Vagina (tissue), 2 donors: Measurements from ENCODE around the gene TIMP3. TPM values are rescaled to one million over a fixed set of nuclear protein-coding genes. Genes with fewer than 3 reads are reported as not detected.
A peak's percentile ranks its signal among the peaks of the same experiment; 100 is the strongest.

Experiments
- DNase-seq, 2 donors: peaks; one replicate each; pipeline ENCODE4 v3.0.0-alpha.2; 2017; ENCODE audit errors: extremely low spot score in 2 of 2
- H3K27ac ChIP-seq: fragments of 200-600 bp; sonication (generic); one replicate; pipeline ENCODE4 v1.5.1; 2019
- H3K27me3 ChIP-seq: fragments of 200-600 bp; sonication (generic); one replicate; pipeline ENCODE4 v1.5.1; 2019
- H3K36me3 ChIP-seq, 2 donors: fragments of 200-600 bp; sonication (generic); one replicate each; pipeline ENCODE4 v1.5.1; 2017 to 2019
- H3K4me1 ChIP-seq: fragments of 200-600 bp; sonication (generic); one replicate; pipeline ENCODE4 v1.5.1; 2019
- H3K4me3 ChIP-seq, 2 donors: fragments of 200-600 bp; sonication (generic); 1 replicate in 1 of 2; 2 replicates in 1 of 2; pipeline ENCODE4 v1.5.1; 2016 to 2019
- H3K9me3 ChIP-seq: fragments of 200-600 bp; sonication (generic); one replicate; pipeline ENCODE4 v1.5.1; 2019
- POLR2A ChIP-seq, 2 donors: fragments of 450-650 bp; IDR thresholded peaks; one replicate each; pipeline ENCODE4 v1.6.1; 2017; ENCODE audit warnings: antibody characterized with exemption in 2 of 2, mild to moderate bottlenecking in 2 of 2, moderate library complexity in 2 of 2
- POLR2AphosphoS5 ChIP-seq, 2 donors: sonication (generic); formaldehyde crosslinking; IDR thresholded peaks; one replicate each; pipeline ENCODE4 v1.9.0; 2017; ENCODE audit warnings: antibody characterized with exemption in 2 of 2, mild to moderate bottlenecking in 2 of 2, low read depth in 1 of 2; ENCODE audit not compliant: insufficient read depth in 1 of 2
- intact Hi-C: fragments of 100-400 bp; cut with DNase I; formaldehyde crosslinking; loops from one replicate; pipeline ENCODE4 v1.15.1; 2023
- total RNA-seq: library from RNA; depleted of rRNA; stranded (reverse); fragments of >200 nt; gene quantifications from one replicate; pipeline ENCODE4 v1.2.3, GENCODE V29; 2016
- TF ChIP-seq, protein P1 (sequence below), 3 experiments: fragments of 450-650 bp in 2 of 3; fragments of 200-600 bp in 1 of 3; sonication (generic) in 1 of 3; IDR thresholded peaks; one replicate each; pipeline ENCODE4 v1.5.1; 2017 to 2019; ENCODE audit warnings: antibody characterized with exemption in 3 of 3, mild to moderate bottlenecking in 2 of 3, moderate library complexity in 2 of 3

The TIMP3 gene
- total RNA-seq, result 262 TPM

DNA sequence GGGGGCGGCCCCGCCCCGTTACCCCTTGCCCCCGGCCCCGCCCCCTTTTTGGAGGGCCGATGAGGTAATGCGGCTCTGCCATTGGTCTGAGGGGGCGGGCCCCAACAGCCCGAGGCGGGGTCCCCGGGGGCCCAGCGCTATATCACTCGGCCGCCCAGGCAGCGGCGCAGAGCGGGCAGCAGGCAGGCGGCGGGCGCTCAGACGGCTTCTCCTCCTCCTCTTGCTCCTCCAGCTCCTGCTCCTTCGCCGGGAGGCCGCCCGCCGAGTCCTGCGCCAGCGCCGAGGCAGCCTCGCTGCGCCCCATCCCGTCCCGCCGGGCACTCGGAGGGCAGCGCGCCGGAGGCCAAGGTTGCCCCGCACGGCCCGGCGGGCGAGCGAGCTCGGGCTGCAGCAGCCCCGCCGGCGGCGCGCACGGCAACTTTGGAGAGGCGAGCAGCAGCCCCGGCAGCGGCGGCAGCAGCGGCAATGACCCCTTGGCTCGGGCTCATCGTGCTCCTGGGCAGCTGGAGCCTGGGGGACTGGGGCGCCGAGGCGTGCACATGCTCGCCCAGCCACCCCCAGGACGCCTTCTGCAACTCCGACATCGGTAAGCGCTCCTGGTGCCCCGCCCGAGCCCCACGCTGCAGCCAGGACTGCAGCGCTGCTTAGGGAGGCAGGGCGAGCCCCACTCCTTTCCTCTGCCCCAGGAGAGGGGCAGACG lies at the start of gene TIMP3:
TIMP3 (plus strand) TSS at position 169 of the 700 bp plus-strand sequence; CDS start at position 466, 297 bp downstream.
- Histone ChIP-seq H3K4me3 (peak within 1 kb of the TSS; percentile 81 to 83), H3K4me1 (peaks cover 55% of the 10 kb centered on the region), H3K27ac (peak within 1 kb of the TSS; percentile 95), H3K36me3 (no peaks in the 10 kb centered on the region), H3K9me3 (no peaks in the 10 kb centered on the region), H3K27me3 (no peaks in the 10 kb centered on the region)
- intact Hi-C loops, result loop anchor here (5.0 to 10.0 kb wide), 5 partner anchors 36 to 193 kb away; no protein-coding TSS in a partner anchor
- no peak for DNase-seq
- TF ChIP-seq POLR2AphosphoS5 (IDR thresholded peaks at IDR 0.05; ENCODE audit: insufficient read depth in 1 of 2, low read depth in 1 of 2) (peak; percentile 20 to 95), POLR2A (IDR thresholded peaks at IDR 0.05) (peak; percentile 47 to 98)
- TF ChIP-seq, protein P1, sequence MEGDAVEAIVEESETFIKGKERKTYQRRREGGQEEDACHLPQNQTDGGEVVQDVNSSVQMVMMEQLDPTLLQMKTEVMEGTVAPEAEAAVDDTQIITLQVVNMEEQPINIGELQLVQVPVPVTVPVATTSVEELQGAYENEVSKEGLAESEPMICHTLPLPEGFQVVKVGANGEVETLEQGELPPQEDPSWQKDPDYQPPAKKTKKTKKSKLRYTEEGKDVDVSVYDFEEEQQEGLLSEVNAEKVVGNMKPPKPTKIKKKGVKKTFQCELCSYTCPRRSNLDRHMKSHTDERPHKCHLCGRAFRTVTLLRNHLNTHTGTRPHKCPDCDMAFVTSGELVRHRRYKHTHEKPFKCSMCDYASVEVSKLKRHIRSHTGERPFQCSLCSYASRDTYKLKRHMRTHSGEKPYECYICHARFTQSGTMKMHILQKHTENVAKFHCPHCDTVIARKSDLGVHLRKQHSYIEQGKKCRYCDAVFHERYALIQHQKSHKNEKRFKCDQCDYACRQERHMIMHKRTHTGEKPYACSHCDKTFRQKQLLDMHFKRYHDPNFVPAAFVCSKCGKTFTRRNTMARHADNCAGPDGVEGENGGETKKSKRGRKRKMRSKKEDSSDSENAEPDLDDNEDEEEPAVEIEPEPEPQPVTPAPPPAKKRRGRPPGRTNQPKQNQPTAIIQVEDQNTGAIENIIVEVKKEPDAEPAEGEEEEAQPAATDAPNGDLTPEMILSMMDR (IDR thresholded peaks at IDR 0.05), result no peak

DNA sequence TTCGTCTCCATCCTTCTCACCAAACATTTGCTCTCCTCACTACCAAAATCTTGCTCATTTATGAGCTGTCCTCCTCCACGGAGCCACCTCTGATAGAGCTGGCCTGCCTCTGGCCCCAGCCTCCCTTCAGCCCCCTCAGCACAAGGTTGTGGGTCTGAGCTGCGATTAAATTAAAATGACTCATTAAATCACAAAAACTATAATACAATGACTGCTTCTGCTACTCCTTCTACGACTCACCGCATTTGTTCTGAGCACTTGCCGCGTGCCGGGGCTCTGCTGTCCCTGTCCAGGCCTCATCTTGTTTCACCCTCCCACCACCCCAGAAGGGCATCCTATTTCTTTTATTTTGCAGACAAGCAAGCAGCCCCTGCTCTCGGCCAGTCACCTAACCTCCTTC lies 49.2 kb upstream of the TIMP3 start:
- Histone ChIP-seq H3K27ac (no peak overlapping the region), H3K4me3 (no peak overlapping the region), H3K9me3 (no peaks in the 10 kb centered on the region), H3K27me3 (no peaks in the 10 kb centered on the region), H3K4me1 (peaks cover 12% of the 10 kb centered on the region), H3K36me3 (no peaks in the 10 kb centered on the region)
- intact Hi-C loops, result no loop called here
- TF ChIP-seq POLR2A (IDR thresholded peaks at IDR 0.05) (no peak), POLR2AphosphoS5 (IDR thresholded peaks at IDR 0.05; ENCODE audit: insufficient read depth in 1 of 2, low read depth in 1 of 2) (no peak)
- TF ChIP-seq, protein P1 (IDR thresholded peaks at IDR 0.05), result no peak
- no peak for DNase-seq

DNA sequence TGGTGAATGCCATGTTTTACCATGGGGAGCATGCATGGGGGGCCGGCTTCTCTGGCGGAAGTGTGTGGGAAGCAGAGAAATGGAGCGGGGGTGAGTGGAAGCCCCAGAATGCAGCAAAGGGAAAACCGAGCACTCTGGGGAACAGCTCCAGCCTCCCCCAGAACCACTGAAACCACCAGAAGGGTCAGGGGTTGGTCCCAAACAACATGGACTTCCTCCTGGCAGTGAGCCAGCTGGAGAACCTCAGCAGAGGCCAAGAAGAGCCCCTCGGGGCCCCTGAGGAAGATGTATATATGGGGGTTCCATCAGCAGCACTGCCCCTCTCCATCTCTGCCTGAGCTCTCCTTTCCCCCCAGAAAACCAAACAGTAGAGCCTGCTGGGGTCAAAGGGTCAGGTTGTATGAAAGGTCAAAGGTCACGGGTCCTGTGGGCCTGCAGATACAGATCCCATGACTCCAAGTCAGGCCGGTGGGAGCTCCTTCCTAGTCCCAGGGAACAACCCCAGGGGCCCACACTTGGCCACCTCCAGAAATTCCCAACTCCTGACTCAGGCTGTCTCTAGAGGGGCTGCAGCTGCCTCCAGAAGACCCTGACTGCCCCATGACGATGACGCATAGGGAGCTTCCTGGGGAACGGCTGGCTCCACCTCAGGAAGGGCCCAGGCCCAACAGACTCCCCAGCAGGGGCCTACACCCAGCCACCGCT lies 48.5 kb upstream of the TIMP3 start:
- peak overlapping the region; percentile 57 for H3K27ac ChIP-seq
- intact Hi-C loops, result no loop called here

DNA sequence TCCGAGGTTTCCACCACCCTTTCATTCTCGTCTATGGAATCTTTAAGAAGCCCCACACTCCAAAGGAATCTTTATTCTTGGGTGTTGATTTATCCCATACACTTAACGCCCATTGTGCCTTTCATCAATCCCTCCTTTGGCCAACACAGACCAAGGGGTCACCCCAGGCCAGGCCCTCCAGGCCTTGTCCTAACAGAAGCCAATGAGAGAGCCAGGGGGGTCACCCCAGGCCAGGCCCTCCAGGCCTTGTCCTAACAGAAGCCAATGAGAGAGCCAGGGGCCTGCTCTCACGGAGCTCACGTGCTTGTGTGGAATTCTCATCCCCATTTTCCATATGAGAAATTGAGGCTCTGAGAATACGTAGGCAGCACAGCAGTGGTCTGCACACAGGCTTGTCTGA lies 47.9 kb upstream of the TIMP3 start:
- Histone ChIP-seq H3K36me3 (no peaks in the 10 kb centered on the region), H3K27ac (peak overlapping the region; percentile 57), H3K27me3 (no peaks in the 10 kb centered on the region), H3K9me3 (no peaks in the 10 kb centered on the region), H3K4me3 (no peak overlapping the region), H3K4me1 (no peaks in the 10 kb centered on the region)
- DNase-seq, result no peak
- TF ChIP-seq POLR2A (IDR thresholded peaks at IDR 0.05) (no peak), POLR2AphosphoS5 (IDR thresholded peaks at IDR 0.05; ENCODE audit: insufficient read depth in 1 of 2, low read depth in 1 of 2) (no peak)
- TF ChIP-seq, protein P1 (IDR thresholded peaks at IDR 0.05), result no peak
- intact Hi-C loops, result no loop called here

More for the DNA sequence above, 48.5 kb upstream of the TIMP3 start:
- H3K27me3 ChIP-seq, result no peaks in the 10 kb centered on the region
- no peaks in the 10 kb centered on the region for H3K36me3 ChIP-seq
- DNase-seq, result no peak
- H3K9me3 ChIP-seq, result no peaks in the 10 kb centered on the region
- H3K4me3 ChIP-seq, result no peak overlapping the region
- peak in 1 of 2 donors; percentile 32 for TF ChIP-seq POLR2AphosphoS5 (IDR thresholded peaks at IDR 0.05; ENCODE audit: insufficient read depth in 1 of 2, low read depth in 1 of 2)
- TF ChIP-seq, protein P1 (IDR thresholded peaks at IDR 0.05), result no peak
- H3K4me1 ChIP-seq, result peaks cover 6% of the 10 kb centered on the region
